ENCODE data around the gene PRG2. TPM values are rescaled to one million over a fixed set of nuclear protein-coding genes. Genes with fewer than 3 reads are reported as not detected.

The PRG2 gene
- total and polyA plus RNA-seq, 9 of the 15 experiments (the other 6 are each of a cell fraction or from before 2014, with no cell fraction given): 1.8 to 78.0 (median 26.6) TPM

DNA sequence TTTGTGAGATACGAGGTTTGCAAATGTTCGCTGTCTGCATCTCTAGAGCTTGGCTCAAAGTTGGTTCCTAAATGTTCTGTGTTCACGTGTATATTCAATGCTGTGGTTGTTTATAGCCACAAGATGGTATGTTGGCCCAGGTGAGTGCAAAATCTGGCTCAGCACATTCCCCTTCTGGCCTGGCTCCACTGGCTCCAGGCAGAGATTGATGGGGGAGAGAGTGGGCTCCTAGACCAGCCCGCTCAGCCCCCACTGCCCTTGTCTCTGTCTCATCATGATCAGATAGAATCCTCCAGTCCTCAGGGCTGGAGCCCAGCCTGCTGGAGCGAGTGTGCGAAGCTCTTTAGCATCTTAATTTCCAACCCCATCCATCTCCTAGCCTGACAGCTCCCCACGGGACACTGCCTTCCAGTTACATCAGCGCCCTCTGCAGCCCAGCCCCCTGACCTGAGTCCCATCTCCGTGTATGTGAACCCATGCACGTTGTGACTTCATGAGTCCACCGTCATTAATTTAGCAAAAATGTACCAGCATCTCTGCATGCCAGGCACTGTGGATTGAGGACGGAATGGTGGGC, 50.3 kb downstream of the PRG2 start (continued):
- TF ChIP-seq, protein P1, sequence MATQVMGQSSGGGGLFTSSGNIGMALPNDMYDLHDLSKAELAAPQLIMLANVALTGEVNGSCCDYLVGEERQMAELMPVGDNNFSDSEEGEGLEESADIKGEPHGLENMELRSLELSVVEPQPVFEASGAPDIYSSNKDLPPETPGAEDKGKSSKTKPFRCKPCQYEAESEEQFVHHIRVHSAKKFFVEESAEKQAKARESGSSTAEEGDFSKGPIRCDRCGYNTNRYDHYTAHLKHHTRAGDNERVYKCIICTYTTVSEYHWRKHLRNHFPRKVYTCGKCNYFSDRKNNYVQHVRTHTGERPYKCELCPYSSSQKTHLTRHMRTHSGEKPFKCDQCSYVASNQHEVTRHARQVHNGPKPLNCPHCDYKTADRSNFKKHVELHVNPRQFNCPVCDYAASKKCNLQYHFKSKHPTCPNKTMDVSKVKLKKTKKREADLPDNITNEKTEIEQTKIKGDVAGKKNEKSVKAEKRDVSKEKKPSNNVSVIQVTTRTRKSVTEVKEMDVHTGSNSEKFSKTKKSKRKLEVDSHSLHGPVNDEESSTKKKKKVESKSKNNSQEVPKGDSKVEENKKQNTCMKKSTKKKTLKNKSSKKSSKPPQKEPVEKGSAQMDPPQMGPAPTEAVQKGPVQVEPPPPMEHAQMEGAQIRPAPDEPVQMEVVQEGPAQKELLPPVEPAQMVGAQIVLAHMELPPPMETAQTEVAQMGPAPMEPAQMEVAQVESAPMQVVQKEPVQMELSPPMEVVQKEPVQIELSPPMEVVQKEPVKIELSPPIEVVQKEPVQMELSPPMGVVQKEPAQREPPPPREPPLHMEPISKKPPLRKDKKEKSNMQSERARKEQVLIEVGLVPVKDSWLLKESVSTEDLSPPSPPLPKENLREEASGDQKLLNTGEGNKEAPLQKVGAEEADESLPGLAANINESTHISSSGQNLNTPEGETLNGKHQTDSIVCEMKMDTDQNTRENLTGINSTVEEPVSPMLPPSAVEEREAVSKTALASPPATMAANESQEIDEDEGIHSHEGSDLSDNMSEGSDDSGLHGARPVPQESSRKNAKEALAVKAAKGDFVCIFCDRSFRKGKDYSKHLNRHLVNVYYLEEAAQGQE (IDR thresholded peaks at IDR 0.05; ENCODE audit: borderline replicate concordance): peak; percentile 60; the same call in 1 of the 2 replicates
- TF ChIP-seq, protein P1 (CRISPR knock-in tag; IDR thresholded peaks at IDR 0.05; ENCODE audit: low read depth): no peak
- TF ChIP-seq, protein P2, sequence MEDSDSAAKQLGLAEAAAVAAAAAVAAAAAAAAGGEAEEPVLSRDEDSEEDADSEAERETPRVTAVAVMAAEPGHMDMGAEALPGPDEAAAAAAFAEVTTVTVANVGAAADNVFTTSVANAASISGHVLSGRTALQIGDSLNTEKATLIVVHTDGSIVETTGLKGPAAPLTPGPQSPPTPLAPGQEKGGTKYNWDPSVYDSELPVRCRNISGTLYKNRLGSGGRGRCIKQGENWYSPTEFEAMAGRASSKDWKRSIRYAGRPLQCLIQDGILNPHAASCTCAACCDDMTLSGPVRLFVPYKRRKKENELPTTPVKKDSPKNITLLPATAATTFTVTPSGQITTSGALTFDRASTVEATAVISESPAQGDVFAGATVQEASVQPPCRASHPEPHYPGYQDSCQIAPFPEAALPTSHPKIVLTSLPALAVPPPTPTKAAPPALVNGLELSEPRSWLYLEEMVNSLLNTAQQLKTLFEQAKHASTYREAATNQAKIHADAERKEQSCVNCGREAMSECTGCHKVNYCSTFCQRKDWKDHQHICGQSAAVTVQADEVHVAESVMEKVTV (CRISPR knock-in tag; IDR thresholded peaks at IDR 0.05): peak; percentile 63; the same call in 1 of the 2 replicates
- TF ChIP-seq MTF1 (CRISPR knock-in tag; IDR thresholded peaks at IDR 0.05; ENCODE audit: borderline replicate concordance) (no peak), ZNF551 (CRISPR knock-in tag; IDR thresholded peaks at IDR 0.05) (no peak), ZNF134 (CRISPR knock-in tag; conservative IDR thresholded peaks at IDR 0.05) (no peak), ZNF766 (CRISPR knock-in tag; conservative IDR thresholded peaks at IDR 0.05) (no peak), ZNF609 (CRISPR knock-in tag; IDR thresholded peaks at IDR 0.05; ENCODE audit: borderline replicate concordance) (no peak)
- TF ChIP-seq, protein P3, sequence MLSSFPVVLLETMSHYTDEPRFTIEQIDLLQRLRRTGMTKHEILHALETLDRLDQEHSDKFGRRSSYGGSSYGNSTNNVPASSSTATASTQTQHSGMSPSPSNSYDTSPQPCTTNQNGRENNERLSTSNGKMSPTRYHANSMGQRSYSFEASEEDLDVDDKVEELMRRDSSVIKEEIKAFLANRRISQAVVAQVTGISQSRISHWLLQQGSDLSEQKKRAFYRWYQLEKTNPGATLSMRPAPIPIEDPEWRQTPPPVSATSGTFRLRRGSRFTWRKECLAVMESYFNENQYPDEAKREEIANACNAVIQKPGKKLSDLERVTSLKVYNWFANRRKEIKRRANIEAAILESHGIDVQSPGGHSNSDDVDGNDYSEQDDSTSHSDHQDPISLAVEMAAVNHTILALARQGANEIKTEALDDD (IDR thresholded peaks at IDR 0.05): no peak
- TF ChIP-seq, protein P4, sequence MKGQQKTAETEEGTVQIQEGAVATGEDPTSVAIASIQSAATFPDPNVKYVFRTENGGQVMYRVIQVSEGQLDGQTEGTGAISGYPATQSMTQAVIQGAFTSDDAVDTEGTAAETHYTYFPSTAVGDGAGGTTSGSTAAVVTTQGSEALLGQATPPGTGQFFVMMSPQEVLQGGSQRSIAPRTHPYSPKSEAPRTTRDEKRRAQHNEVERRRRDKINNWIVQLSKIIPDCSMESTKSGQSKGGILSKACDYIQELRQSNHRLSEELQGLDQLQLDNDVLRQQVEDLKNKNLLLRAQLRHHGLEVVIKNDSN (CRISPR knock-in tag; IDR thresholded peaks at IDR 0.05): no peak

Measured in K562 (cell line).